Peyer's patch (tissue), 4 donors: Measurements from ENCODE around the gene CRIM1.

Experiments
- POLR2A ChIP-seq, 2 donors: fragments of 450-650 bp; IDR thresholded peaks; one replicate each; pipeline ENCODE4 v1.5.1; 2017; ENCODE audit warnings: antibody characterized with exemption in 2 of 2, mild to moderate bottlenecking in 2 of 2, moderate library complexity in 2 of 2
- TF ChIP-seq, protein P1 (sequence below), 6 experiments: fragments of 450-650 bp in 4 of 6; fragments of 200-600 bp in 2 of 6; sonication (generic) in 1 of 6; IDR thresholded peaks; one replicate each; pipeline ENCODE4 v1.5.1; 2017 to 2019; ENCODE audit warnings: antibody characterized with exemption in 6 of 6, mild to moderate bottlenecking in 3 of 6, moderate library complexity in 1 of 6

DNA sequence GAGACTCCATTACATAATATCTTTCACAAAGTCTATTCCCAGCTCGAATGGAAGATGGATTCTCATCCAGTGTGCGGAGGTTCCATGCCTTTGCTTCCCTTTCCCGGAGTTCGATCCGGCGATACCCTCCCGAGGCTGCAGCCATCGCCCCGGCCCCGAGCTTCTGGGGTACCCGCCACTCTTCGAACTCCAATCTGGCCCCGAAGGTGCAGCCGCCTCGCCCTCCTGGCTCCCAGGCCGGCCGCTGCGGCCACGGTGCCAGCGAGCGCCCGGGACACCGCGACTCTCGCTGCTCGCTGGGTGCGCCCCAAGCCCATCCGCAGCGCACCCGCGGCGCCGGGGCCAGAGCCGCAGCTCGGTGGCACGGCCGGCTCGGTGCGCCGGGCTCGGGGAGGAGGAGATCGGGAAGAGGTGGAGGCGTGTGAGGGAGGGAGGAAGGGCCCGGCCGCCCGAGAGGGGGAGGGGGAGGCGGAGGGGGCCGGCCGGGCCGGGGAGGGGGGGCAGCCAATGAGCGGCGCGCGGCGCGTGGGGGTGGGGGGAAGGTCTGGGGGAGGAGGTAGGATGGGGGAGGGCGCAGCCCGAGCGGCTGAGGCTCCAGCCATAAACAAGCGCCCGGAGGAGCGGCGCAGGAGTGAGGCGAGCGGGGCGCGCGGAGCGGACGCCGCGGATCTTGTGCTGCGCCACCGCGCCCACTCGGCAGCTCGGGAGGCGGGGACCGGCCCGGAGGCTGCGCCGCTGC, at the start of gene CRIM1:
- TF ChIP-seq, protein P1, sequence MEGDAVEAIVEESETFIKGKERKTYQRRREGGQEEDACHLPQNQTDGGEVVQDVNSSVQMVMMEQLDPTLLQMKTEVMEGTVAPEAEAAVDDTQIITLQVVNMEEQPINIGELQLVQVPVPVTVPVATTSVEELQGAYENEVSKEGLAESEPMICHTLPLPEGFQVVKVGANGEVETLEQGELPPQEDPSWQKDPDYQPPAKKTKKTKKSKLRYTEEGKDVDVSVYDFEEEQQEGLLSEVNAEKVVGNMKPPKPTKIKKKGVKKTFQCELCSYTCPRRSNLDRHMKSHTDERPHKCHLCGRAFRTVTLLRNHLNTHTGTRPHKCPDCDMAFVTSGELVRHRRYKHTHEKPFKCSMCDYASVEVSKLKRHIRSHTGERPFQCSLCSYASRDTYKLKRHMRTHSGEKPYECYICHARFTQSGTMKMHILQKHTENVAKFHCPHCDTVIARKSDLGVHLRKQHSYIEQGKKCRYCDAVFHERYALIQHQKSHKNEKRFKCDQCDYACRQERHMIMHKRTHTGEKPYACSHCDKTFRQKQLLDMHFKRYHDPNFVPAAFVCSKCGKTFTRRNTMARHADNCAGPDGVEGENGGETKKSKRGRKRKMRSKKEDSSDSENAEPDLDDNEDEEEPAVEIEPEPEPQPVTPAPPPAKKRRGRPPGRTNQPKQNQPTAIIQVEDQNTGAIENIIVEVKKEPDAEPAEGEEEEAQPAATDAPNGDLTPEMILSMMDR (IDR thresholded peaks at IDR 0.05) = no peak
- TF ChIP-seq POLR2A (IDR thresholded peaks at IDR 0.05) = peak; percentile 81 to 84
